HG02763 (cell line): Measurements from ENCODE around the gene NFATC4.

Experiments used
- ATAC-seq: cut with Tn5 transposase; IDR thresholded peaks from one replicate; pipeline ENCODE4 v1.9.1; 2021; ENCODE audit warnings: mild to moderate bottlenecking, moderate library complexity; ENCODE audit not compliant: unreplicated experiment

Gene NFATC4

GRCh38 chr14:24406416-24406815, 38.4 kb downstream of the NFATC4 start:
- no peak for ATAC-seq

GRCh38 chr14:24407608-24408325, 39.8 kb downstream of the NFATC4 start:
- no peak for ATAC-seq

GRCh38 chr14:24408764-24409163, 40.8 kb downstream of the NFATC4 start:
- ATAC-seq, result no peak

- no peak for ATAC-seq
These were observed 41.2 kb downstream of the NFATC4 start for GRCh38 chr14:24409192-24409591.

- ATAC-seq, result no peak
These were observed 42.0 kb downstream of the NFATC4 start for GRCh38 chr14:24409956-24410355.

- peak; percentile 44 for ATAC-seq
These were observed 43.7 kb downstream of the NFATC4 start for GRCh38 chr14:24411443-24412389.

- ATAC-seq, result no peak
These were observed 46.1 kb downstream of the NFATC4 start for GRCh38 chr14:24414077-24414476.

GRCh38 chr14:24414732-24415420, 46.9 kb downstream of the NFATC4 start:
- ATAC-seq, result no peak

GRCh38 chr14:24415421-24416253, 47.7 kb downstream of the NFATC4 start:
- no peak for ATAC-seq

- ATAC-seq, result no peak
These were observed 48.4 kb downstream of the NFATC4 start for GRCh38 chr14:24416254-24416931.

- ATAC-seq, result no peak
These were observed 49.1 kb downstream of the NFATC4 start for GRCh38 chr14:24416932-24417619.

- ATAC-seq, result no peak
These were observed 50.0 kb downstream of the NFATC4 start for GRCh38 chr14:24417832-24418491.

- no peak for ATAC-seq
These were observed 50.5 kb downstream of the NFATC4 start for GRCh38 chr14:24418492-24418873.

GRCh38 chr14:24422261-24422660, 54.3 kb downstream of the NFATC4 start:
- no peak for ATAC-seq

GRCh38 chr14:24422694-24423601, 55.0 kb downstream of the NFATC4 start:
- ATAC-seq, result no peak

GRCh38 chr14:24425704-24426103, 57.7 kb downstream of the NFATC4 start:
- ATAC-seq, result no peak

- ATAC-seq, result no peak
These were observed 58.3 kb downstream of the NFATC4 start for GRCh38 chr14:24426150-24426911.
